Measurements from ENCODE around the gene ABHD3. TPM values are rescaled to one million over a fixed set of nuclear protein-coding genes. Genes with fewer than 3 reads are reported as not detected.
"Not testable (repeated sequence)": the region's sequence is repeated elsewhere in the genome, so short reads cannot be mapped to it uniquely, and the experiment has no call there.

Gene ABHD3
- total RNA-seq, 1 experiment from 2014 or later, result 23.3 TPM

GRCh38 chr18:21740538-21741311, 36.2 kb upstream of the ABHD3 start, which contains the start of gene MIB1:
TSS of gene MIB1 (plus strand) at chr18:21740792. CDS start at chr18:21741584, 792 bp downstream.
- peak; percentile 97 for ATAC-seq
- Histone ChIP-seq H3K27me3 (ENCODE audit: control insufficient read depth, insufficient read depth, low read length) (no peaks in the 10 kb centered on the region), H3K36me3 (ENCODE audit: control insufficient read depth, insufficient read depth, low read length) (no peaks in the 10 kb centered on the region; the same call in 1 of the 2 replicates), H3K4me3 (ENCODE audit: low read depth in 2 of 2, low read length in 2 of 2) (peak within 1 kb of the TSS; percentile 84 to 91), H3K9me3 (ENCODE audit: control insufficient read depth, insufficient read depth, low read depth, low read length) (no peaks in the 10 kb centered on the region), H3K4me1 (ENCODE audit: control insufficient read depth, insufficient read depth, low read length) (peaks cover 15% of the 10 kb centered on the region), H3K27ac (ENCODE audit: low read length) (peak within 1 kb of the TSS; percentile 88)
- CTCF ChIA-PET, result interaction anchor here (1.2 kb wide), 1 partner anchor 140 kb away, joined by 3 read pairs; the partner anchor contains the start of gene ESCO1
- BruUV-seq (replicated peaks), result no TSS peak
- TF ChIP-seq POLR2AphosphoS5 (IDR thresholded peaks at IDR 0.05; ENCODE audit: low read depth, low read length) (peak; percentile 88), TCF7L2 (IDR thresholded peaks at IDR 0.05; ENCODE audit: low read depth, low read length) (0 out of 2 replicates have a peak, but pooled peaks have one; percentile 28), SIN3A (IDR thresholded peaks at IDR 0.05; ENCODE audit: borderline replicate concordance, insufficient read depth, low read depth, low read length) (no peak; the same call in 1 of the 2 replicates)
- intact Hi-C loops (cut with micrococcal nuclease; ENCODE audit: unreplicated experiment) (loop anchor here (5.0 kb wide), 1 partner anchor 38 kb away; the partner anchor contains the start of gene ABHD3), in situ Hi-C loops (cut with HindIII; ENCODE audit: low pct_unique_long_range_greater_than_20kb, low sequenced_read_pairs) (no loop called here)
- DNase-seq (ENCODE audit: low read depth, low spot score), result peak; percentile 67
- POLR2A ChIA-PET, result interaction anchor here (0.5 to 0.7 kb wide), 4 partner anchors 20 to 170 kb away, joined by 3 to 7 read pairs (median 3); no protein-coding TSS in a partner anchor

GRCh38 chr18:21739604-21740537, 35.3 kb upstream of the ABHD3 start:
- H3K4me1 ChIP-seq (ENCODE audit: control insufficient read depth, insufficient read depth, low read length), result peaks cover 14% of the 10 kb centered on the region
- H3K9me3 ChIP-seq (ENCODE audit: control insufficient read depth, insufficient read depth, low read depth, low read length), result no peaks in the 10 kb centered on the region
- ATAC-seq, result peak; percentile 41
- peak; percentile 38 for DNase-seq (ENCODE audit: low read depth, low spot score)
- ChIA-PET POLR2A (interaction anchor here (0.5 to 0.6 kb wide), 3 partner anchors 24 to 171 kb away, joined by 3 read pairs; no protein-coding TSS in a partner anchor), CTCF (interaction anchor here (1.2 kb wide), 1 partner anchor 139 kb away, joined by 3 read pairs; the partner anchor contains the start of gene ESCO1)
- no peaks in the 10 kb centered on the region for H3K27me3 ChIP-seq (ENCODE audit: control insufficient read depth, insufficient read depth, low read length)
- H3K4me3 ChIP-seq (ENCODE audit: low read depth in 2 of 2, low read length in 2 of 2), result peak overlapping the region; percentile 84 to 91
- no peaks in the 10 kb centered on the region; the same call in 1 of the 2 replicates for H3K36me3 ChIP-seq (ENCODE audit: control insufficient read depth, insufficient read depth, low read length)
- in situ Hi-C loops (cut with HindIII; ENCODE audit: low pct_unique_long_range_greater_than_20kb, low sequenced_read_pairs), result no loop called here
- intact Hi-C loops (cut with micrococcal nuclease; ENCODE audit: unreplicated experiment), result loop anchor here (5.0 kb wide), 1 partner anchor 38 kb away; the partner anchor contains the start of gene ABHD3
- TSS peak; percentile 92 for BruUV-seq (replicated peaks)
- TF ChIP-seq REST (IDR thresholded peaks at IDR 0.05; ENCODE audit: insufficient read depth in 1 of 2, low read depth in 2 of 2, low read length in 1 of 2) (no peak), POLR2AphosphoS5 (IDR thresholded peaks at IDR 0.05; ENCODE audit: low read depth, low read length) (no peak), TCF7L2 (IDR thresholded peaks at IDR 0.05; ENCODE audit: low read depth, low read length) (no peak), SIN3A (IDR thresholded peaks at IDR 0.05; ENCODE audit: borderline replicate concordance, insufficient read depth, low read depth, low read length) (no peak), CTCF (IDR thresholded peaks at IDR 0.05) (no peak)
- H3K27ac ChIP-seq (ENCODE audit: low read length), result peak overlapping the region; percentile 88

- H3K9me3 ChIP-seq (ENCODE audit: control insufficient read depth, insufficient read depth, low read depth, low read length); intact Hi-C loops (cut with micrococcal nuclease; ENCODE audit: unreplicated experiment): not testable (repeated sequence)
These were observed 32.4 kb upstream of the ABHD3 start for GRCh38 chr18:21736926-21737325.

More at GRCh38 chr18:21736926-21737325, 32.4 kb upstream of the ABHD3 start:
- H3K36me3 ChIP-seq (ENCODE audit: control insufficient read depth, insufficient read depth, low read length); H3K27me3 ChIP-seq (ENCODE audit: control insufficient read depth, insufficient read depth, low read length); ATAC-seq; H3K27ac ChIP-seq (ENCODE audit: low read length); POLR2A ChIA-PET; BruUV-seq (replicated peaks); in situ Hi-C loops (cut with HindIII; ENCODE audit: low pct_unique_long_range_greater_than_20kb, low sequenced_read_pairs); DNase-seq (ENCODE audit: low read depth, low spot score); H3K4me1 ChIP-seq (ENCODE audit: control insufficient read depth, insufficient read depth, low read length); H3K4me3 ChIP-seq (ENCODE audit: low read depth in 2 of 2, low read length in 2 of 2); CTCF ChIA-PET: not testable (repeated sequence)

Measured in Panc1 (cell line).